ENCODE measurements around the gene IKZF2.

Gene IKZF2

GRCh38 chr2:213119061-213119809 lies 32.2 kb downstream of the IKZF2 start:
- Histone ChIP-seq H3K4me3 (ENCODE audit: severe bottlenecking) (no peak overlapping the region), H3K36me3 (ENCODE audit: low read depth) (no peaks in the 10 kb centered on the region), H3K27ac (ENCODE audit: poor library complexity, severe bottlenecking) (peak overlapping the region; percentile 81), H3K4me1 (ENCODE audit: insufficient read depth, poor library complexity, severe bottlenecking) (peaks cover 35% of the 10 kb centered on the region), H3K27me3 (ENCODE audit: insufficient read depth, poor library complexity, severe bottlenecking) (no peaks in the 10 kb centered on the region), H3K9me3 (ENCODE audit: severe bottlenecking) (no peaks in the 10 kb centered on the region)
- ATAC-seq (ENCODE audit: low read depth), result peak; percentile 88
- TF ChIP-seq CTCF (IDR thresholded peaks at IDR 0.05; ENCODE audit: poor library complexity, severe bottlenecking), result no peak
- no peak for DNase-seq (ENCODE audit: low spot score)

GRCh38 chr2:213108308-213108707 lies 43.1 kb downstream of the IKZF2 start:
- no peaks in the 10 kb centered on the region for H3K27me3 ChIP-seq (ENCODE audit: insufficient read depth, poor library complexity, severe bottlenecking)
- H3K36me3 ChIP-seq (ENCODE audit: low read depth), result no peaks in the 10 kb centered on the region
- peaks cover 12% of the 10 kb centered on the region for H3K4me1 ChIP-seq (ENCODE audit: insufficient read depth, poor library complexity, severe bottlenecking)
- no peaks in the 10 kb centered on the region for H3K9me3 ChIP-seq (ENCODE audit: severe bottlenecking)
- no peak overlapping the region for H3K27ac ChIP-seq (ENCODE audit: poor library complexity, severe bottlenecking)
- TF ChIP-seq CTCF (IDR thresholded peaks at IDR 0.05; ENCODE audit: poor library complexity, severe bottlenecking), result no peak
- ATAC-seq (ENCODE audit: low read depth), result no peak
- DNase-seq (ENCODE audit: low spot score), result no peak
- H3K4me3 ChIP-seq (ENCODE audit: severe bottlenecking), result no peak overlapping the region

GRCh38 chr2:213107728-213108127 lies 43.7 kb downstream of the IKZF2 start:
- H3K9me3 ChIP-seq (ENCODE audit: severe bottlenecking), result no peaks in the 10 kb centered on the region
- peaks cover 12% of the 10 kb centered on the region for H3K4me1 ChIP-seq (ENCODE audit: insufficient read depth, poor library complexity, severe bottlenecking)
- no peaks in the 10 kb centered on the region for H3K27me3 ChIP-seq (ENCODE audit: insufficient read depth, poor library complexity, severe bottlenecking)
- no peak overlapping the region for H3K27ac ChIP-seq (ENCODE audit: poor library complexity, severe bottlenecking)
- ATAC-seq (ENCODE audit: low read depth) (no peak), DNase-seq (ENCODE audit: low spot score) (no peak)
- no peaks in the 10 kb centered on the region for H3K36me3 ChIP-seq (ENCODE audit: low read depth)
- no peak overlapping the region for H3K4me3 ChIP-seq (ENCODE audit: severe bottlenecking)
- no peak for TF ChIP-seq CTCF (IDR thresholded peaks at IDR 0.05; ENCODE audit: poor library complexity, severe bottlenecking)

GRCh38 chr2:213105212-213105611 lies 46.2 kb downstream of the IKZF2 start:
- no peaks in the 10 kb centered on the region for H3K36me3 ChIP-seq (ENCODE audit: low read depth)
- DNase-seq (ENCODE audit: low spot score) (no peak), ATAC-seq (ENCODE audit: low read depth) (no peak)
- no peak overlapping the region for H3K4me3 ChIP-seq (ENCODE audit: severe bottlenecking)
- no peaks in the 10 kb centered on the region for H3K27me3 ChIP-seq (ENCODE audit: insufficient read depth, poor library complexity, severe bottlenecking)
- H3K9me3 ChIP-seq (ENCODE audit: severe bottlenecking), result no peaks in the 10 kb centered on the region
- H3K4me1 ChIP-seq (ENCODE audit: insufficient read depth, poor library complexity, severe bottlenecking), result peaks cover 26% of the 10 kb centered on the region
- peak overlapping the region; percentile 21 for H3K27ac ChIP-seq (ENCODE audit: poor library complexity, severe bottlenecking)
- no peak for TF ChIP-seq CTCF (IDR thresholded peaks at IDR 0.05; ENCODE audit: poor library complexity, severe bottlenecking)

GRCh38 chr2:213104903-213105202 lies 46.6 kb downstream of the IKZF2 start:
- no peak for TF ChIP-seq CTCF (IDR thresholded peaks at IDR 0.05; ENCODE audit: poor library complexity, severe bottlenecking)
- peak overlapping the region; percentile 21 for H3K27ac ChIP-seq (ENCODE audit: poor library complexity, severe bottlenecking)
- H3K4me1 ChIP-seq (ENCODE audit: insufficient read depth, poor library complexity, severe bottlenecking), result peaks cover 26% of the 10 kb centered on the region
- H3K4me3 ChIP-seq (ENCODE audit: severe bottlenecking), result no peak overlapping the region
- H3K27me3 ChIP-seq (ENCODE audit: insufficient read depth, poor library complexity, severe bottlenecking), result no peaks in the 10 kb centered on the region
- peak; percentile 27; the same call in 1 of the 3 replicates for ATAC-seq (ENCODE audit: low read depth)
- DNase-seq (ENCODE audit: low spot score), result no peak
- no peaks in the 10 kb centered on the region for H3K36me3 ChIP-seq (ENCODE audit: low read depth)
- H3K9me3 ChIP-seq (ENCODE audit: severe bottlenecking), result no peaks in the 10 kb centered on the region
